Upper lobe of right lung (tissue), 1 donor: Measurements from ENCODE around the gene GRIN3A. TPM values are rescaled to one million over a fixed set of nuclear protein-coding genes. Genes with fewer than 3 reads are reported as not detected.

Source experiments
- ATAC-seq: fragments of 200-7000 bp; cut with Tn5 transposase; one replicate; pipeline ENCODE4 v1.9.1; 2020; ENCODE audit warnings: mild to moderate bottlenecking, moderate library complexity
- DNase-seq: peaks from one replicate; pipeline ENCODE4 v3.0.0-alpha.2; 2020
- H3K27ac ChIP-seq: fragments of 200-600 bp; one replicate; pipeline ENCODE4 v1.8.0; 2022
- H3K27me3 ChIP-seq: fragments of 200-600 bp; one replicate; pipeline ENCODE4 v1.8.0; 2022; ENCODE audit warnings: mild to moderate bottlenecking
- H3K36me3 ChIP-seq: fragments of 200-600 bp; one replicate; pipeline ENCODE4 v1.8.0; 2022
- H3K4me1 ChIP-seq: fragments of 200-600 bp; one replicate; pipeline ENCODE4 v1.8.0; 2022
- H3K4me3 ChIP-seq: fragments of 200-600 bp; one replicate; pipeline ENCODE4 v1.8.0; 2022; ENCODE audit warnings: mild to moderate bottlenecking
- H3K9me3 ChIP-seq: fragments of 200-600 bp; one replicate; pipeline ENCODE4 v1.8.0; 2022
- intact Hi-C: fragments of 100-400 bp; cut with DNase I; formaldehyde crosslinking; loops from one replicate; pipeline ENCODE4 v1.11.0; 2022
- total RNA-seq: library from RNA; stranded (reverse); fragmentation: NEBNext Ultra II Directional; extraction: Animal tissue kit (Norgen Biotek cat#: 25700); gene quantifications from one replicate; pipeline ENCODE4 v1.2.1, GENCODE V29; 2021
- TF ChIP-seq, protein P1 (sequence below): fragments of 200-600 bp; IDR thresholded peaks from one replicate; pipeline ENCODE4 v1.8.0; 2022; ENCODE audit warnings: antibody characterized with exemption
- donor health status: DM: no; HTN: yes; CAD: no; lungs with severe emphysema.

Gene GRIN3A
- total RNA-seq, 1 donor from 2014 or later = 0.06 TPM

DNA sequence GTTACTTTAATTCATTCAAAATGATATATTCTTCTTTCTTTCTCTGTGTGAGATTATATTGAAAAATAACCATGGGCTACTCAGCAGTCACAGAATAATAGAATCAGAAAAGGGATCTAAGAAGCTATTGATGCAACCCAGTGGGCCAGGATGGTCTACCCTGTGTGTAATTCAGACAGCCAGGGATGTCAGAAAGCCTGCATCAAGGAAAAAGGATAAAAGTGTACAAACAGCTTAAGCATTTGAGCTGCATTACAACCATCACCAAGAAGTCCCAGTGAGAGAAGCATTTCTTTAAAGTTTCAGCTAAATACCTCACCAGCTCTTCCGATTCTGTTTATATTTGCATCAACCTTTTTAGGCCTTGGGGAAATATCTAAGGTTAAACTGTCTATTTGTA, 105.8 kb downstream of the GRIN3A start:
- DNase-seq = no peak
- intact Hi-C loops = no loop called here
- Histone ChIP-seq H3K27me3 (no peaks in the 10 kb centered on the region), H3K4me1 (no peaks in the 10 kb centered on the region), H3K36me3 (no peaks in the 10 kb centered on the region), H3K9me3 (no peaks in the 10 kb centered on the region), H3K27ac (no peak overlapping the region), H3K4me3 (no peak overlapping the region)
- ATAC-seq = no peak
- TF ChIP-seq, protein P1, sequence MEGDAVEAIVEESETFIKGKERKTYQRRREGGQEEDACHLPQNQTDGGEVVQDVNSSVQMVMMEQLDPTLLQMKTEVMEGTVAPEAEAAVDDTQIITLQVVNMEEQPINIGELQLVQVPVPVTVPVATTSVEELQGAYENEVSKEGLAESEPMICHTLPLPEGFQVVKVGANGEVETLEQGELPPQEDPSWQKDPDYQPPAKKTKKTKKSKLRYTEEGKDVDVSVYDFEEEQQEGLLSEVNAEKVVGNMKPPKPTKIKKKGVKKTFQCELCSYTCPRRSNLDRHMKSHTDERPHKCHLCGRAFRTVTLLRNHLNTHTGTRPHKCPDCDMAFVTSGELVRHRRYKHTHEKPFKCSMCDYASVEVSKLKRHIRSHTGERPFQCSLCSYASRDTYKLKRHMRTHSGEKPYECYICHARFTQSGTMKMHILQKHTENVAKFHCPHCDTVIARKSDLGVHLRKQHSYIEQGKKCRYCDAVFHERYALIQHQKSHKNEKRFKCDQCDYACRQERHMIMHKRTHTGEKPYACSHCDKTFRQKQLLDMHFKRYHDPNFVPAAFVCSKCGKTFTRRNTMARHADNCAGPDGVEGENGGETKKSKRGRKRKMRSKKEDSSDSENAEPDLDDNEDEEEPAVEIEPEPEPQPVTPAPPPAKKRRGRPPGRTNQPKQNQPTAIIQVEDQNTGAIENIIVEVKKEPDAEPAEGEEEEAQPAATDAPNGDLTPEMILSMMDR = no peak

DNA sequence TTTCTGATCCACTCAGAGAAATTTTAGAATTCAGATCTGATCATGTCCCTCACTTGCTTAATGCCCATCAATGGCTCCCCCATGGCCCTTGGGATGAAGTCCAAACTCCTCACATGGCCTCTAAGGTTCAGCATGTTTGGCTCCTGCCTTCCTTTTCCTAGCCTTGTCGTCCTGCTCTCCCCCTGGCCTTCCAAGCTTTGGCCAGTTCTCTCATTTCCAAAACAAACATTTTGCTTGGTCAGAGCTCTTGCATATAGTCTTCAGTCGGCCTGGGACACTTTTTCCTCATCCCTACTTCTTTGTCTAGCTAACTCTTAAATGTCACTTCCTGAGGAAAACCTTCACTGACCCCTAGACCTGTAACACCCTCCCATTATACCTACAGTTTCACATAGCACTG, 106.6 kb downstream of the GRIN3A start:
- H3K9me3 ChIP-seq = no peaks in the 10 kb centered on the region
- H3K4me1 ChIP-seq = no peaks in the 10 kb centered on the region
- TF ChIP-seq, protein P1 = no peak
- intact Hi-C loops = no loop called here
- no peak overlapping the region for H3K27ac ChIP-seq
- no peaks in the 10 kb centered on the region for H3K36me3 ChIP-seq
- no peak for ATAC-seq
- no peaks in the 10 kb centered on the region for H3K27me3 ChIP-seq
- no peak for DNase-seq
- H3K4me3 ChIP-seq = no peak overlapping the region

DNA sequence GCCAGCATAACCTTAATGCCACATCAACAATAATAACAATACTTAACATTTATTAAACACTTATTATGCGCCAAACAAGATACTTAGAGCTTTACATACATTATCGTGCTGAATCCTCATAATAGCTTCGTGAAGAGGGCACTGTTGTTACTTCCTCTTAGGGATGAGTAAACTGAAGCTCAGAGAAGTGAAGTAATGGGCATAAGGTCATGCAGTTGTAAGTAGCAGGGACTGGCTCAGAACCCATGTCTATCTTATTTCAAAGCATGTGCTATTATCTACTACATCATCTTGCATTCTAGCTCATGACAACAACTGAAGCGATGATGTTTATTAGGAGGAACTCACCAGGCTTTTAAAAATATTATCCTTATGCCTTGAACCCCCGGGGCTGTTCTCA, 108.8 kb downstream of the GRIN3A start:
- H3K9me3 ChIP-seq = no peaks in the 10 kb centered on the region
- ATAC-seq (peak; percentile 70), DNase-seq (no peak)
- H3K27ac ChIP-seq = no peak overlapping the region
- TF ChIP-seq, protein P1 = no peak
- no peaks in the 10 kb centered on the region for H3K4me1 ChIP-seq
- intact Hi-C loops = no loop called here
- no peaks in the 10 kb centered on the region for H3K27me3 ChIP-seq
- no peak overlapping the region for H3K4me3 ChIP-seq
- H3K36me3 ChIP-seq = no peaks in the 10 kb centered on the region

DNA sequence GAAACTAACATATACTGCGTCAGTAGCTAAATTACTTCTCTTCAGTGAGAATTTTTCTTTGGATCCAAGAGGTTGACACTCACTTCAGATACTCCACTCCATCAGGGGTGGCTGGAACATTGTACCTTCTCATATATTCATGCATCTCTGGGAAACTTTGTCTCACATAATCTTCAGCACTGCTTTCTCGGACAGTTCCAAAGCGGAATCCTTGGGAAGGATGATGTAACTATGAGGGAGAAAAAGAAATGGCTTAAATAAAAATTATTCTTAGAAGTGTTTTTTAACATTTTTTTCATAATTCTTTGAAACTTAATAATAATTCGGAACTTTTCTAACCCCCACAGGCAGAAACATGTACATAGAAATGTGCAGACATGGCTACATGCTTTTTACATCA, 110.3 kb downstream of the GRIN3A start:
- H3K36me3 ChIP-seq = no peaks in the 10 kb centered on the region
- H3K4me1 ChIP-seq = no peaks in the 10 kb centered on the region
- TF ChIP-seq, protein P1 = no peak
- ATAC-seq = no peak
- DNase-seq = no peak
- intact Hi-C loops = no loop called here
- no peaks in the 10 kb centered on the region for H3K9me3 ChIP-seq
- no peak overlapping the region for H3K4me3 ChIP-seq
- H3K27ac ChIP-seq = no peak overlapping the region
- H3K27me3 ChIP-seq = no peaks in the 10 kb centered on the region

- TF ChIP-seq, protein P1 = no peak
- Histone ChIP-seq H3K36me3 (no peaks in the 10 kb centered on the region), H3K27me3 (no peaks in the 10 kb centered on the region), H3K9me3 (no peaks in the 10 kb centered on the region), H3K27ac (no peak overlapping the region), H3K4me3 (no peak overlapping the region), H3K4me1 (no peaks in the 10 kb centered on the region)
- DNase-seq (no peak), ATAC-seq (no peak)
- intact Hi-C loops = no loop called here
Measured at GRCh38 chr9:101626295-101626694, 112.2 kb downstream of the GRIN3A start.

DNA sequence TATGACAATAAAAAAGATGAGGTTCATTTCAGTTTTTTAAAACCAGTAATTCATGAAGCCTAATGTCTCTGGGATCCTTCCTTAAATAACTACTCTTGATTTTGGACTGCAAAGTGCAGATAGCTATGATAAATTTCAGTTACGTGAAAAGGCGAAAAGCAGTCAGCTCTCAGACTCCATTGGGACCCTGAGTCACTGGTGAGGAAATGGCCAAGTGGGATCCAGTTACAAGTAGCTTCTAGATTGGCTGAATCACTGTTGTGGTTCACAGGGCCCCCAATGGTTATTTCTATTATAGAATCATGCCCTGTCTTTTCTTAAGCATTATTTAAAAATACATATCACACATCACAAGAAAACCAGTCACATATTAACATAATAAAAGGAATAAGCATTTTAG, 112.6 kb downstream of the GRIN3A start:
- Histone ChIP-seq H3K27me3 (no peaks in the 10 kb centered on the region), H3K4me3 (no peak overlapping the region), H3K9me3 (no peaks in the 10 kb centered on the region), H3K4me1 (no peaks in the 10 kb centered on the region), H3K27ac (no peak overlapping the region), H3K36me3 (no peaks in the 10 kb centered on the region)
- TF ChIP-seq, protein P1 = no peak
- no peak for ATAC-seq
- no peak for DNase-seq
- intact Hi-C loops = no loop called here
